GM19351 (cell line): ENCODE results near the gene OR2T35.

Source experiments
- ATAC-seq: cut with Tn5 transposase; IDR thresholded peaks from one replicate; pipeline ENCODE4 v1.9.1; 2021; ENCODE audit warnings: mild to moderate bottlenecking, moderate library complexity; ENCODE audit not compliant: unreplicated experiment

The OR2T35 gene

DNA sequence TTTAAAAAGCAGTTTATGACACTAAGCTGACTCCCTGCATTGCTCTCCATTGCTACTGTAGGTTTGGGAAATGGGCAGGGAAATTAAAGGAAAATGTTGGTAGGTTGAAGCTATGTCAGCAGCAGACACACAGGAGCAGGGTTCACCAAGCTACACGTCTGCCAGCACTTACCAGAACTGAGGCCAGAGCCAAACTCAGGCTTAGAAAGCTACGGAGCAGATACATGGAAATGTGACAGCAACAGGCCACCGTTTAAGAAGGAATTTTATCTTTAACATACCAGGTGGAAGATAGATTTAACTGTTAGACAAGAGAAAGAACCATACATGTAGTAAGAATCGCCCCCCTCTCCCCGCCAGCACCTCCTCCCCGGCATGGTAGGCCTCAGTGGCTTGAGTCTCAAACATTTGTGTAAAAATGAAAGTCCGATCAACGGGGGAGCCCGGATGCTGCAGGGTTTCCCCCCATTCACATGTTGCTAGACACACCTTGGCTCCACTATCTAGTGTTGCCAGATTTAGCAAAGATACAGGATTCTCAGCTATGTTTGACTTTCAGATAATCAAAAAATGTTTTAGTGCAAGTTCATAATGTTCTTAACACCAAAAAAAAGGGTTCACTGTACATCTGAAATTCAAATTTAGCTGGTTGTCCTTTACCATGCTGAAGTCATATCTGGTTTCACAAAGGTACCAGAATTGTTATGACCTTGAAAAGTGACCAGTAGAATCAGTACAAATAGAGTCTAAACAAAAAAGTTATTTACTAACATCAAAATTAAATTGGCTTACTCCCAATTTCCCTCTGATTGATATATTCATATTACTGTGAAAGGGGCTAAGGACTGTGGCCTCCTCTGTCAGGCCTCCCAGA, 16.9 kb downstream of the OR2T35 start:
- ATAC-seq, result peak; percentile 98

DNA sequence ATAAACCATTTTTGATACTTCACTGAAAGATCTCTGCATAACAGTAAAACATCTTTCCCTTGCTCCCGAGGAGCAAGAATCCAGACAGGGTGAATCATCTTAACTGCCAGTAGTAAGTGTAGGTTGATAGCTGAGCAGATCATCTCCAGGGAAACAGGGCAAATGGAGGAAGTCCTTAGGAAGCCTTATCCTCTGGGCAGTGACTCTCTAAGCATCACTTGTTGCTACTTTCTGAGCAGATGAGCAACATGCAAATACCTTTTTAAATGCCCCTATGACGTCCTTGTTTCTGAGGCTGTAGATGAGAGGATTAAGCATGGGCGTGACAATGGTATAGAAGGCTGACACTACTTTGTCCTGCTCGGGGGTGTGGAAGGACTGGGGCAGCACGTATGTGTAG, 19.1 kb downstream of the OR2T35 start:
- ATAC-seq, result no peak

DNA sequence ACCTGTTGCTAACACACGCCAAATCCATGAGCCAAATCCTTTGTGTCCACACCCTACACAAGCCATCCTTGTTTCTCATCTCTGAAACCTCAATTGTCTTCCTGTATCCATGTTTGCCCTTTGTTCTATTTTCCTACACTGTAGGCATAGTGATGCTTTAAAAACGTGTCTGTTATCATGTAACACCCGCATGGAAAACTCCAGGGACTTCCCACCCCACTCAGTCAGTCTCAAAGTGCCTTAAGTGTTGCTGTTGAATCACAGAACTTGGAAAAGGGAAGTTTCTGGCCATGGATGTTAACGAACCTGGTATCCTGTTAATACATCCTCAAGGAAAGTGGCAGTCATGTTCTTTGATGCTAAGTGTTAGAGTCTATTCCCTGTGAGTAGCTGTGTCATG, 19.9 kb downstream of the OR2T35 start:
- ATAC-seq, result no peak

DNA sequence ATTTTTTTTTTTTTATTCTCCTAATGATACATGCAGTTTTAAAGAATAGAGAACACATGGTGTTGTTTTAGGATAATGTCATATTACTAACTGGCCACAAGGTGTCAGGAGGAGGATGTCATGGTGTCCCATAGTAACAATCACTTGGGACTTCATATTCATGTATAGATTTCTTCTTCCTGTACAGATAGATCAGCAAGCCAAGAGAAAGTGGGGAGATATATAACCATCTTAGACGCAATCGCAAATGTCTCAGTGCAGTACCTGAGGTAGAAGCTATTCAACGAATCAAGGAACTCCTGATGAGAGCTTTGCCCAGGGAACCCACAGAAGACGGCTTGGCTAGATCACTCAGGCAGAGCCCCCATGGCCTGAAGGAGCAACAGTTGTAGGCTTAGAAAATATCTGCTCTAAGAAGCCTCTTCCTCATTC, 22.5 kb downstream of the OR2T35 start:
- peak; percentile 88 for ATAC-seq

DNA sequence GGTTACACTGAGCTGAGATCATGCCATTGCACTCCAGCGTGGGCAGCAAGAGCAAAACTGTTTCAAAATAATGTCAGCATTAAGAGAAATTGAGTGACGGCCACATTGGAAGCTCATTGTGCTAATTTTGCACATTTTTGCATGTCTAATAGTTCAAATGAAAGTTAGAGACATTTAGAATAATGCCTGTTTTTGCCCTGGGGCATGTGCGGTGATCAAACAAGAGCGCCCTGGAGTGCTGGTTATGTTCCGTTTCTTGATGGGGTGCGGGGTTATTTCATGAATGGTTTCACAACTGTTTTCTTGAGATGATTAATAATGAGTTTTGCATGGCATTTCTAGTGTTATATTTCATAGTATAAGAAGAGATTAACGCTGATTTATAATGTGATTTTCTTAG, 23.3 kb downstream of the OR2T35 start:
- no peak for ATAC-seq

DNA sequence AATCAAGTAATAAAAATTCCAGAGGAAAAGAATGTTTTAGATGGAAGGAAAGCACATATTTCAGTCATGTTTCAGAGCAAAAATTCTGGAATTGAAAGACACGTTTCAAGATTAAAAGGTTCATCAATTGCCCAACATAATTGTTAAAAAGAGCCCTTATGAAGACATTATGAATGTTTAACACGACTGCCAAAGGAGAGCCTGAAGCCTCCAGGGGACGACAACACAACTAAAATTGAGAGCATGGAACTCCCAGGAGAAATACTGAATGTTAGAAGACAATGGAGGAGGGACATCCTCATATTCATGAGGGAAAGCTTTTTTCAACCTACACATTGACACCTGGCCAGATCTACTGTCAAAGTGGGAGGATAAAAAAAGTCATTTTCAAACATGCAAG, 26.2 kb downstream of the OR2T35 start:
- no peak for ATAC-seq

DNA sequence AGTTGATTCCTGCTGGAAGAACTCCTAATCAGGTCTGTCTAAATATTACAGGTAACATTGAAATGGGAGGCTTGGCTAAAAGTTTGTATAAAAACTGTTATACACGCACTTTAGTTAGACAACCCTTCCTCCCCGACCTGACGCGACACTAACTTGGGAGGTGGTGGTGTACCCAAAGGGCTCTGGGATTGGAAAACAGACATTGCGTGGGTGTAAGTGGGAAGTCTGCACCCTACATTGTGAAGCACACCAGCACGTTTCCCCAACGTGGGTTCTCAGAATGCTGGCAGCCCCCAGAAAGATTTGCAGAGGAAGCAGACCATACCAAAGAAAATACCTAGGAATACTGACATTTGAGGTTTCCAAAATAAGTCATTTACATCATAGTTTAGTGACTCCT, 27.0 kb downstream of the OR2T35 start:
- no peak for ATAC-seq

DNA sequence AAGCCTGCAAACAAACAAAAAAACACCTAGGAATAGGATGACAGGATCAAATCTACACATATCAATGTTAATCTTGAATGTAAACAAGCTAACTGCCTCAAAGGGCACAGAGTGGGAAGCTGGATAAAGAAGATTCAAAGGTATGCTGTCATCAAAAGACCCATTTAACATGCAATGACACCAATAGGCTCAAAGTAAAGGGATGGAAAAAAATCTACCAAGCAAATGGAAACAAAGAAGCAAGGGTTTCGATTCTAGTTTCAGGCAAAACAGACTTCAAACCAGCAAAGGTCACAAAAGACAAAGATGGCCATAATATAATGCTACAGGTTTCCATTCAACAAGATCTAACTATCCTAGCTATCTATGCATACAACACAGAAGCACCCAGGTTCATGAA, 31.3 kb downstream of the OR2T35 start:
- ATAC-seq, result peak; percentile 45

DNA sequence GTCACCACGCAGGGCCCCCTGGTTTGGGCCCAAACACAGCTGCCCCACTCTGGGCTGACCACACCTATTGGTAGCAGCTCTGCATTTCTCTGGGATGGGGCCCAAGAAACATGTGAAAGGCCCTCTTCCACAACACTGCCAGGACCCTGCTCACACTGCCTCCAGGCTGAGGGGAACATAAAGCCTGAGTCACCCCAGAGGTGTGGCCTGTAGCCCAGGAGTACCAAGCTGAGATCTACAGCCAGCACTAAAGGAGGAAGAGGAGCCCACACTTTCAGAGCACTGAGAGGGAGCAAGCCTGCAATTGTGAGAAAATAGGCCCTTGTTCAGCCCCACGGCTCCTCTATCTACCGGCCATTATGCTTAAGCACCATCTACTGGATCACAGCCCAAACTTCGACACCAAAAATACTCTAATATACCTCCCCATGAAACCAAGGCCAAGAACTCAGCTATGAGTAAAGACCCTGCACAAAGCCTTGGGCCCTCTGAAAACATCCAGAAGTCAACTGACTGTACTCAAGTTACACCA, 33.1 kb downstream of the OR2T35 start:
- ATAC-seq, result no peak

DNA sequence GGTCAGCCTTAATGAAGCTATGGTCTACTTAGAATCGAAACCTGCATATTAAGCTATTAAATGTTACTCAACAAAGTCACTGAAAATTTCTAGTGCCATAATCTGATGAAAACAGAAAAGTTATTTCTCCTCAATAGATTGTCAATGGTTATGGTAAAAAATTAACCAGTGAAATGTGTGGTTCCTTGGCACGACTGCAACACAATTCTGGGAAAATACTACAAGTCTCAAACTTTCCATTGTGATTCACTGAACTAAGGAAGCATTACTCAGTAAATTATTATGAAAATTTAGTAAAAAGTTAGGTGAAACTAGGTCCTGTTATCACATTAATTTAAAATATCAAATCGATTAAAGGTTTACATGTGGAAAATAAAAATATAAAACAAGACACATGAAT, 34.8 kb downstream of the OR2T35 start:
- no peak for ATAC-seq

DNA sequence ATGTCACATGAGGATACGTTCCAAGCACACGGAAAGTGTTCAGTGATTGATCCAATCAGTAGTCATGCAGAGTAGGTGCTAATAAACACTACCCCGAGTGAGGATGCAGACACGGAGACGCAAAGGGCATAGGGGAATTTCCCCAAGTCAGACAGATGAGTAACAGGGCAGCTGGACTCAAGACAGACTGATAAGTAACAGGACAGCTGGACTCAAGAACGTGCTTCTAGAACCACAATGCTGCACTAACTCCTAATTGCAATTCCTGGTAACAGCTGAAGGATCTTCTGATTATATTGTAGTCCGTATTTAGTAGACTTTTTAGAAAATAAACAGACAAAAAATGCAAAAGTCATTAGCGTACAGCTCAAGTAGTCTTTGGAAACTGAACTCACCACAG, 45.7 kb downstream of the OR2T35 start:
- ATAC-seq, result no peak

DNA sequence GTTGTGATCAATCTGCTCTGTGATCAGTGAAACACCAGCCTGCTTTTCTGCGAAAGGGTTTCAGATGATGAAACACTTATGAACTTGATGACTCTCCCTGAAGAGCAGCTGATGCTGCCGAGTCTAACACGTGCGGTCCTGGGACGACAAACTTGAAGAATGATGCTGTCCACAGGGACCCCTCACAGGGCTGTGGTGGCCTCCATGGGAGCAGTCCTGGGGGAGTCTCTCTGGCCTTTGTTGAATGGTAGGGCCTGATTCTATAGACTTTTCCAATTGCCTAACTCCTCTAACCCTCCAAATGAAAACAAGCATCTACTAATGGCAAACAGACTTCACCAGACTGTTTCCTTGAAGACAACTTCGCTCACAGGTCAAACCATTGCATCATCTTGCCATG, 47.5 kb downstream of the OR2T35 start, which contains the start of gene OR2T10:
TSS of gene OR2T10 (minus strand) at position 112 of the 400 bp plus-strand sequence. CDS start 3,932 bp downstream, outside the sequence.
- ATAC-seq, result no peak

DNA sequence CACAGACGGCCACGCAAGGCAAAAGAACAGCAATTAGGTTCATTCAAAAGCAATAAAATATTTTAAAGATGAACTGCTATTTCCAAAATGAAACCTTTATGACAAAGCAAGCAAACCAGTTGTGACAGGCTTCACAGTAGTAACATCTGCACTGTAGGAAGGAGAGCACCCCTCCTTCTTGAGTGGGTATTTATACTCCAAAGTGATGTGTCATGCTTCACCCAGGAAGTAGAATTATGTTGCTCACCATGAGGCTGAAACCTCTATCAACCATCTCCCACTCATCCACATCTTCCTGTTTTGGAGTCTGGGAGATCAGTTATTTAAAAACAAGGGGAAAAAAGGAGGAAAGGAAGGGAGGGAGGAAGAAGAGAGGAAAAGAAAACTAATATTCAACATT, 48.5 kb downstream of the OR2T35 start:
- no peak for ATAC-seq

DNA sequence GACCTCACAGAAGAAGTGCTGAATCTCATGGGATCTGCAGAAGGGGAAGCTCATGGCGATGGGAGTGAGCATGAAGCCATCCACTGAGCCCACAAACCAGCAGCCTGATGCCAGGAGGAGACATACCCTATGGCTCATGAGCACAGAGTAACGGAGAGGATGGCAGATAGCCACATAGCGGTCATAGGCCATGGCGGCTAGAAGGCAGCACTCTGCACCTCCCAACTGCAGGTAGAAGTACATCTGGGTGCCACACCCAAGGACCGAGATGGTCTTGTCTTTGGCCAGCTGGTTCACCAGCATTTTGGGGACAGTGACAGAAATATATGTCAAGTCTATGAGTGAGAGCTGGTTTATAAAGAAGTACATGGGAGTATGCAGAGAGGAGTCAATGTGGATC, 51.9 kb downstream of the OR2T35 start:
- no peak for ATAC-seq

DNA sequence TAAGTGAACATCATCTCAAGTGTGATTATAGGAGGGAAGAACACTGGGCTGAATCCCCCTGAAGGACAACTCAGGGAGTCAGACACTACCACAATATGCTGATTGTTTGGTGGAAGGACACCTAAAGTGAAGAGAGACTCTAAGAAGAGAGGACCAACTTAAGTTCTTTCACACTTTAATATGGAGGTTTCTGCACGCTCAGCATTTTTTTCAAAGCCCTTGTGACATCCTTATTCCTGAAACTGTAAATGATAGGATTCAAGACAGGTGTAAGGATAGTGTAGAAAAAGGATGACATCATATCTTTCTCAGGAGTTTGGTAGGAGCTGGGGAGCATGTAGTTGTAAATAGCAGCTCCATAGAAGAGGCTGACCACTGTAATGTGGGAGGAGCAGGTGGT, 52.4 kb downstream of the OR2T35 start:
- ATAC-seq, result no peak

DNA sequence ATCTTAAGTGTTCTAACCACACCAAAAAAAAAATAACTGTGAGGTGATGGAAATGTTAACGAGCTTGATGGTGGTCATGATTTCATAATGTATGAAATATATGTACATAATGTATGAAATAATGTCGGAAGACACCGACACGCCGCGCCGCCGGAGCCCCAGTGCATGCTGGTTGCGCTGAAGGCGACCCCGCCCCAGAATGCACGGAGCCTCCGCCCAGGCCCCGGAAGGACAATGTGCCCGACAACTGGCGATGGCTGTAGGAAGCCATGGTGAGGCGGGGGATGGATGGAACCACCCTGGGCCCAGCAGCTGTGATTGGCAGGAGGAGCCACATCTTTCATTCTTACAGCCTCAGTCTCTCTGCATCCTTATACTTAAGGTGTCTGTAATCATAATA, 55.0 kb downstream of the OR2T35 start:
- no peak for ATAC-seq

DNA sequence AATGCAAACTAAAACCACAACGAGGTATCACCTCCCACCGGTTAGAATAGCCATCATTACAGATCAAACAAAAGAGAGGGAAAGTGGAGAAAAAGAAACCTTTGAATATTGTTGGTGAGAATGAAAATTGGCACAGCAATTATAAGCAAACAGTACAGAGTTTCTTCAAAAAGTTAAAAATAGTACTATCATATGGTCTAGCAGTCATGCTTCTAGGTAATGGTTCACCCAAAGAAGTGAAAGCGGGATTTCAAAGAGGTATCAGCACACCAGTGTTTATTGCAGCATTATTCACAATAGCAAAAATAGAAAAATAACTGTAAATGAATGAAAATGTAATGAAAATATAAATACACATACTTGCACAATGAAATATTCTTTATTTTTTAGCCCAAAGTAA, 55.7 kb downstream of the OR2T35 start:
- no peak for ATAC-seq
